ENCODE data around the gene SLC25A21. TPM values are rescaled to one million over a fixed set of nuclear protein-coding genes. Genes with fewer than 3 reads are reported as not detected.

SLC25A21 gene
- total and polyA plus RNA-seq, 2 experiments from 2014 or later, result 10.6 to 12.1 TPM

- TF ChIP-seq ZNF462 (CRISPR knock-in tag; IDR thresholded peaks at IDR 0.05) (no peak), NANOG (IDR thresholded peaks at IDR 0.05; ENCODE audit: borderline replicate concordance) (no peak), EZH2phosphoT487 (IDR thresholded peaks at IDR 0.05; ENCODE audit: unreplicated experiment) (no peak), REST (IDR thresholded peaks at IDR 0.05; ENCODE audit: unreplicated experiment) (no peak)
Measured at GRCh38 chr14:36829547-36829946, 342.9 kb downstream of the SLC25A21 start (continued).

GRCh38 chr14:36827861-36828260 lies 344.5 kb downstream of the SLC25A21 start:
- Histone ChIP-seq H3K27me3 (ENCODE audit: insufficient read depth) (no peaks in the 10 kb centered on the region), H3K9me2 (ENCODE audit: insufficient read depth) (peaks cover 10% of the 10 kb centered on the region; the same call in 1 of the 2 replicates), H3K36me3 (ENCODE audit: insufficient read depth) (no peaks in the 10 kb centered on the region), H3K27ac (ENCODE audit: low read depth) (no peak overlapping the region), H3K4me1 (ENCODE audit: insufficient read depth) (peaks cover 13% of the 10 kb centered on the region), H3K79me2 (replicated peaks; ENCODE audit: insufficient read depth) (no peaks in the 10 kb centered on the region), H3F3A (replicated peaks; ENCODE audit: low read depth) (no peaks in the 10 kb centered on the region), H2AFZ (no peak overlapping the region), H3K4me3 (no peak overlapping the region), H4K20me1 (replicated peaks; ENCODE audit: insufficient read depth) (no peaks in the 10 kb centered on the region), H3K4me2 (no peak overlapping the region)
- ATAC-seq (no peak), DNase-seq (ENCODE audit: low spot score) (no peak)
- Mint-ChIP-seq H3K27ac (no peak overlapping the region), H3K36me3 (ENCODE audit: low read depth) (no peaks in the 10 kb centered on the region), H3K4me1 (peaks cover 22% of the 10 kb centered on the region), H3K4me3 (no peak overlapping the region), H3K27me3 (ENCODE audit: insufficient read depth, low read depth, poor library complexity) (peaks cover 8% of the 10 kb centered on the region), H3K9me3 (no peaks in the 10 kb centered on the region)
- TF ChIP-seq NANOG (IDR thresholded peaks at IDR 0.05; ENCODE audit: borderline replicate concordance) (no peak), EZH2 (IDR thresholded peaks at IDR 0.05; ENCODE audit: low read depth, unreplicated experiment) (no peak), POLR2AphosphoS5 (IDR thresholded peaks at IDR 0.05; ENCODE audit: low read depth) (no peak), CREB1 (CRISPR knock-in tag; IDR thresholded peaks at IDR 0.05; ENCODE audit: low read depth) (no peak), ZNF114 (CRISPR knock-in tag; IDR thresholded peaks at IDR 0.05) (no peak), EZH2phosphoT487 (IDR thresholded peaks at IDR 0.05; ENCODE audit: unreplicated experiment) (no peak)

All from GM23338 (cell line).